Osteoblast (primary cell): Measurements from ENCODE around the gene PBX4. TPM values are rescaled to one million over a fixed set of nuclear protein-coding genes. Genes with fewer than 3 reads are reported as not detected.

ENCODE experiments used
- DNase-seq: peaks from one replicate; pipeline ENCODE4 v3.0.0; 2011; ENCODE audit warnings: low spot score, mixed read lengths; ENCODE audit not compliant: insufficient read length; ENCODE audit errors: missing footprints
- H2AFZ ChIP-seq: 2 replicates; pipeline ENCODE4 v1.6.0; 2011; ENCODE audit warnings: mild to moderate bottlenecking, low read length
- H3K27ac ChIP-seq: 2 replicates; pipeline ENCODE4 v1.5.1; 2011; ENCODE audit warnings: mild to moderate bottlenecking, low read depth, low read length, moderate library complexity
- H3K27me3 ChIP-seq: 2 replicates; pipeline ENCODE4 v1.6.0; 2012; ENCODE audit warnings: mild to moderate bottlenecking, control low read depth, inconsistent platforms, low read length, moderate library complexity; ENCODE audit not compliant: insufficient read depth
- H3K36me3 ChIP-seq: 2 replicates; pipeline ENCODE4 v1.5.1; 2011; ENCODE audit warnings: mild to moderate bottlenecking, low read length, control low read depth, moderate library complexity; ENCODE audit not compliant: insufficient read depth
- H3K4me1 ChIP-seq: 2 replicates; pipeline ENCODE4 v1.5.1; 2011; ENCODE audit warnings: mild to moderate bottlenecking, low read length, control low read depth, moderate library complexity; ENCODE audit not compliant: insufficient read depth
- H3K4me2 ChIP-seq: 2 replicates; pipeline ENCODE4 v1.6.0; 2011; ENCODE audit warnings: mild to moderate bottlenecking, low read length; ENCODE audit not compliant: insufficient read depth
- H3K4me3 ChIP-seq: fragments of 200-600 bp; sonication (generic); 3 replicates; pipeline ENCODE4 v1.5.1; 2012; ENCODE audit warnings: mild to moderate bottlenecking, low read length, inconsistent platforms; ENCODE audit not compliant: insufficient read depth
- H3K79me2 ChIP-seq: 2 replicates; pipeline ENCODE4 v1.6.0; 2012; ENCODE audit warnings: mild to moderate bottlenecking, low read length, control low read depth, inconsistent platforms; ENCODE audit not compliant: insufficient read depth
- H3K9me3 ChIP-seq: 2 replicates; pipeline ENCODE4 v1.5.1; 2011; ENCODE audit warnings: low read depth, low read length, control low read depth
- H4K20me1 ChIP-seq: 2 replicates; pipeline ENCODE4 v1.6.0; 2012; ENCODE audit warnings: mild to moderate bottlenecking, low read length, control low read depth; ENCODE audit not compliant: insufficient read depth
- total RNA-seq: library from RNA; depleted of rRNA; stranded (reverse); fragments of >200 nt; gene quantifications from 2 replicates; pipeline ENCODE4 v1.2.3, GENCODE V29; 2012
- TF ChIP-seq, protein P1 (sequence below): IDR thresholded peaks from 2 replicates; pipeline ENCODE4 v1.5.1; 2011; ENCODE audit warnings: mild to moderate bottlenecking, low read depth, low read length, moderate library complexity; ENCODE audit errors: extremely low read depth

Gene PBX4
- total RNA-seq, 1 donor, result 0.36 TPM

DNA sequence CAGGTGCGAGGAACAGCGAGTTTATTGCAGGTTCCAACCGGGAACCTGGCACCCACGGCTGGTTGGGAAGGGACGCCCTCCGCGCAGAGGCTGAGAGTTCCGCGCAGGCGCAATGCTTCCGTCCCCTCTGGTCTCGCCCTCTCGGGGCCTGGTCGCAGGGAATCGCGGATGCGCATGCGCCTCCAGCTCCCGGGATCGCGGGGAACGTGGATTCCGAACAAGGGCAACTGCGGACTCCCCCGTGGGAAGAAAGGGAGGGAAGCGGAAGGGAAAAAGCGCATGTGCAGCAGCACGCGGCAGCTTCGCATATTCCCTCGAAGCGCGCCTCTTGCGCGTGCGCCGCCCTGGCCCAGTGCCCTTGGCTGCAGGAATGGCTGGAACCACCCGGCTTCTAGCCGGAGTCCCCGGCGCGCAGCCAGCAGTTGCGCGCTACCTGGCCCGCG is 104.3 kb downstream of the PBX4 start:
- no peak overlapping the region for H2AFZ ChIP-seq
- peaks cover 12% of the 10 kb centered on the region for H3K4me1 ChIP-seq
- H3K79me2 ChIP-seq, result peaks cover 29% of the 10 kb centered on the region
- no peak overlapping the region for H3K27ac ChIP-seq
- no peak for DNase-seq
- peak overlapping the region; percentile 23 for H3K4me2 ChIP-seq
- TF ChIP-seq, protein P1, sequence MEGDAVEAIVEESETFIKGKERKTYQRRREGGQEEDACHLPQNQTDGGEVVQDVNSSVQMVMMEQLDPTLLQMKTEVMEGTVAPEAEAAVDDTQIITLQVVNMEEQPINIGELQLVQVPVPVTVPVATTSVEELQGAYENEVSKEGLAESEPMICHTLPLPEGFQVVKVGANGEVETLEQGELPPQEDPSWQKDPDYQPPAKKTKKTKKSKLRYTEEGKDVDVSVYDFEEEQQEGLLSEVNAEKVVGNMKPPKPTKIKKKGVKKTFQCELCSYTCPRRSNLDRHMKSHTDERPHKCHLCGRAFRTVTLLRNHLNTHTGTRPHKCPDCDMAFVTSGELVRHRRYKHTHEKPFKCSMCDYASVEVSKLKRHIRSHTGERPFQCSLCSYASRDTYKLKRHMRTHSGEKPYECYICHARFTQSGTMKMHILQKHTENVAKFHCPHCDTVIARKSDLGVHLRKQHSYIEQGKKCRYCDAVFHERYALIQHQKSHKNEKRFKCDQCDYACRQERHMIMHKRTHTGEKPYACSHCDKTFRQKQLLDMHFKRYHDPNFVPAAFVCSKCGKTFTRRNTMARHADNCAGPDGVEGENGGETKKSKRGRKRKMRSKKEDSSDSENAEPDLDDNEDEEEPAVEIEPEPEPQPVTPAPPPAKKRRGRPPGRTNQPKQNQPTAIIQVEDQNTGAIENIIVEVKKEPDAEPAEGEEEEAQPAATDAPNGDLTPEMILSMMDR, result no peak
- peaks cover 3% of the 10 kb centered on the region for H3K36me3 ChIP-seq
- H3K4me3 ChIP-seq, result peak overlapping the region; percentile 27
- H4K20me1 ChIP-seq, result peaks cover 3% of the 10 kb centered on the region
- no peaks in the 10 kb centered on the region for H3K27me3 ChIP-seq
- H3K9me3 ChIP-seq, result peaks cover 3% of the 10 kb centered on the region

DNA sequence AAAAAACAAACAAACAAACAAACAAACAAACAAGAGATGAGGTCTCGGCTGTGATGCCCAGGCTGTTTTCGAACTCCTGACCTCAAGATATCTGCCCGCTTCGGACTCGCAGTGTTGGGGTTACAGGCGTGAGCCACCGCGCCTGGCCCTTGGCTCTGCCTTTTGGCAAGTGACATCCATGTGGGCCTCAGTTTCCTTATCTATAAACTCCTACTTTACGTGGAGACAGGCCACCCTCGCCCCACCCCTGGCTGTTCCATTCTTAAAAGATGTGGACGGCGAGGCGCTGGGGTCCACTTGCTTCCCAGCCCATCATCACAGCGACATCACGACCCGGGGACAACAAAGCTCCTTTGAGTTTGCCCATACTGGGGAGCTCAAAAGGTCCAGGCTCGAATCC is 104.8 kb downstream of the PBX4 start:
- H3K27me3 ChIP-seq, result no peaks in the 10 kb centered on the region
- no peak overlapping the region for H3K27ac ChIP-seq
- peaks cover 12% of the 10 kb centered on the region for H3K4me1 ChIP-seq
- no peak for DNase-seq
- peak overlapping the region; percentile 23 for H3K4me2 ChIP-seq
- peaks cover 26% of the 10 kb centered on the region for H3K79me2 ChIP-seq
- peaks cover 3% of the 10 kb centered on the region for H3K9me3 ChIP-seq
- peak overlapping the region; percentile 27 for H3K4me3 ChIP-seq
- no peaks in the 10 kb centered on the region for H4K20me1 ChIP-seq
- H3K36me3 ChIP-seq, result no peaks in the 10 kb centered on the region
- TF ChIP-seq, protein P1, result no peak
- H2AFZ ChIP-seq, result no peak overlapping the region

Other genes with a start within 250 kb of the PBX4 start
- 48.6 and 48.9 TPM in 2 replicates for gene GATAD2A, start 213.0 kb downstream of the PBX4 start, total RNA-seq
- 2.7 and 4.3 TPM in 2 replicates for gene TSSK6, start 103.1 kb downstream of the PBX4 start, total RNA-seq
- gene NDUFA13, start 102.5 kb downstream of the PBX4 start, total RNA-seq, result 160 and 202 TPM in 2 replicates
- gene YJEFN3, start 89.8 kb downstream of the PBX4 start, total RNA-seq, result under 0.01 and 0.29 TPM in 2 replicates
- 0.72 and 0.88 TPM in 2 replicates for gene CILP2, start 80.4 kb downstream of the PBX4 start, total RNA-seq
- 0.72 and 0.88 TPM in 2 replicates for gene LPAR2, start 9.5 kb upstream of the PBX4 start, total RNA-seq
- 4.7 and 6.5 TPM in 2 replicates for gene GMIP, start 25.0 kb upstream of the PBX4 start, total RNA-seq
- gene ATP13A1, start 45.0 kb upstream of the PBX4 start, total RNA-seq, result 43.3 and 65.9 TPM in 2 replicates
- gene ZNF101, start 50.2 kb upstream of the PBX4 start, total RNA-seq, result 7.2 and 9.4 TPM in 2 replicates
- gene ZNF14, start 114.4 kb upstream of the PBX4 start, total RNA-seq, result 6.5 and 7.4 TPM in 2 replicates
- 14.8 and 18.9 TPM in 2 replicates for gene ZNF506, start 203.1 kb upstream of the PBX4 start, total RNA-seq
- 4.0 and 5.0 TPM in 2 replicates for gene ZNF253, start 247.2 kb upstream of the PBX4 start, total RNA-seq